ENCODE results near the gene OBP2A. TPM values are rescaled to one million over a fixed set of nuclear protein-coding genes. Genes with fewer than 3 reads are reported as not detected.
A peak's percentile ranks its signal among the peaks of the same experiment; 100 is the strongest.

Gene OBP2A
- total and polyA plus RNA-seq, 2 of the 8 experiments (the other 6 are each of a cell fraction or from before 2014, with no cell fraction given) = not detected

DNA sequence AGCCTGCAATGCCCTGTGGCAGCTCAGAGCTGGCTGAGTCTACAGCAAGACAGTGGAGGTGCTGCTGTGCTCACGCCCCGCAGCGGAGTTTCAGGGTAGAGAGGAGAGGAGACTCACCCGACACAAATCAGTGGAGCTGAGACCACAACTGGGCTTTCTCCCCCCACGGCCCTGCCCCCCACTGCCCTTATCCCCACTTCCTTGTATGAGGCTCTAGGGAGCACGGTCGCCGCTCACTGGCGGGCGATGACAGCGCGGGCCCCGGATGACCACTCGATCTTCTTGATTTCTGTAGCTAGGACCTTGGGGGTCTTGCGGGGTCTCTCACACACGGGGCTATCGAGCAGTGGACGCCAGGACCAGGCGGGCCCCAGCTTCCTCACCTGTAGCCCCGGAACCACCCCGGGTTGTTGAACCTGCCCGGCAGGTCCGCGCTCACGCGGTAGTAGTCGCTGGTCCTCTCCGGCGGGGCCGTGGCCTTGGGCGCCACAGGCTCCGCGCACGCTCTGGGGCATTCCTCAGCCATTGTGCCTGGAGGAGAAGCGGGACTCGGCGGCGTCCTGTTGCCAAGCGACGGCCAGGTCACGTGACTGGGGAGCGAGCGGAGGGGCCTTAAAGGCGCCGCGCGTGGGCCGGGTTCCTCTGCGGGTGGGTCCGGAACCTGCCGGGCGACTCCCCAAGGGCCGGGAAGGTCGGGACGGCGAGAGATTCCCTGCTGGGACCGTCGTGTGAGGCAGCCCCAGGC is 46.4 kb upstream of the OBP2A start (continued):
- TF ChIP-seq, protein P1, sequence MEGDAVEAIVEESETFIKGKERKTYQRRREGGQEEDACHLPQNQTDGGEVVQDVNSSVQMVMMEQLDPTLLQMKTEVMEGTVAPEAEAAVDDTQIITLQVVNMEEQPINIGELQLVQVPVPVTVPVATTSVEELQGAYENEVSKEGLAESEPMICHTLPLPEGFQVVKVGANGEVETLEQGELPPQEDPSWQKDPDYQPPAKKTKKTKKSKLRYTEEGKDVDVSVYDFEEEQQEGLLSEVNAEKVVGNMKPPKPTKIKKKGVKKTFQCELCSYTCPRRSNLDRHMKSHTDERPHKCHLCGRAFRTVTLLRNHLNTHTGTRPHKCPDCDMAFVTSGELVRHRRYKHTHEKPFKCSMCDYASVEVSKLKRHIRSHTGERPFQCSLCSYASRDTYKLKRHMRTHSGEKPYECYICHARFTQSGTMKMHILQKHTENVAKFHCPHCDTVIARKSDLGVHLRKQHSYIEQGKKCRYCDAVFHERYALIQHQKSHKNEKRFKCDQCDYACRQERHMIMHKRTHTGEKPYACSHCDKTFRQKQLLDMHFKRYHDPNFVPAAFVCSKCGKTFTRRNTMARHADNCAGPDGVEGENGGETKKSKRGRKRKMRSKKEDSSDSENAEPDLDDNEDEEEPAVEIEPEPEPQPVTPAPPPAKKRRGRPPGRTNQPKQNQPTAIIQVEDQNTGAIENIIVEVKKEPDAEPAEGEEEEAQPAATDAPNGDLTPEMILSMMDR (IDR thresholded peaks at IDR 0.05; ENCODE audit: control extremely low read depth in 1 of 3, insufficient read depth in 1 of 3, low read depth in 1 of 3, low read length in 3 of 3) = no peak
- TF ChIP-seq RFX5 (IDR thresholded peaks at IDR 0.05; ENCODE audit: borderline replicate concordance, low read depth, low read length) = no peak
- no peak; a peak in 1 of 4 replicates for TF ChIP-seq RAD21 (IDR thresholded peaks at IDR 0.05 in 1 of 2, conservative IDR thresholded peaks at IDR 0.05 in 1 of 2; ENCODE audit: low read depth in 2 of 2, low read length in 2 of 2)
- no peak for TF ChIP-seq RXRA (IDR thresholded peaks at IDR 0.05; ENCODE audit: insufficient read depth, low read depth, low read length)
- TF ChIP-seq CBX8 (IDR thresholded peaks at IDR 0.05; ENCODE audit: borderline replicate concordance, low read depth, low read length) = no peak
- no peak for TF ChIP-seq BRCA1 (IDR thresholded peaks at IDR 0.05; ENCODE audit: low read depth, low read length)
- no peak for TF ChIP-seq RBBP5 (IDR thresholded peaks at IDR 0.05; ENCODE audit: borderline replicate concordance, low read depth, low read length)
- no peak for TF ChIP-seq CTBP2 (IDR thresholded peaks at IDR 0.05; ENCODE audit: borderline replicate concordance, insufficient read depth, insufficient read length, low read length)
- TF ChIP-seq KDM4A (IDR thresholded peaks at IDR 0.05; ENCODE audit: low read depth, low read length, severe bottlenecking) = peak; percentile 32
- no peak for TF ChIP-seq SIX5 (IDR thresholded peaks at IDR 0.05; ENCODE audit: low read depth, low read length)
- 0 out of 2 replicates have a peak, but pooled peaks have one; percentile 27 for TF ChIP-seq PHF8 (conservative IDR thresholded peaks at IDR 0.05; ENCODE audit: low read depth, low read length)
- no peak for TF ChIP-seq CREB1 (IDR thresholded peaks at IDR 0.05)
- no peak for TF ChIP-seq TBP (IDR thresholded peaks at IDR 0.05; ENCODE audit: low read depth, low read length)
- TF ChIP-seq POU5F1 (IDR thresholded peaks at IDR 0.05; ENCODE audit: low read depth, low read length) = no peak
- TF ChIP-seq NANOG (IDR thresholded peaks at IDR 0.05; ENCODE audit: insufficient read depth, low read depth, low read length, poor library complexity, severe bottlenecking) = no peak

All from H1 (cell line).